Subcutaneous adipose tissue (tissue), 4 donors: ENCODE measurements around the gene MRPL46. TPM values are rescaled to one million over a fixed set of nuclear protein-coding genes. Genes with fewer than 3 reads are reported as not detected.

Experiments used
- total RNA-seq, 4 donors: library from RNA; depleted of rRNA; stranded (reverse); fragments of >200 nt; gene quantifications; one replicate each; pipeline ENCODE4 v1.1.0, GENCODE V29; 2016
- TF ChIP-seq, protein P1 (sequence below): fragments of 450-650 bp; IDR thresholded peaks from one replicate; pipeline ENCODE4 v1.5.1; 2016; ENCODE audit warnings: low read depth, mild to moderate bottlenecking, control low read depth, antibody characterized with exemption, moderate library complexity

Gene MRPL46
- total RNA-seq, result 10 to 100 TPM; 18.5 to 46.5 (median 31.4) TPM

- TF ChIP-seq, protein P1, sequence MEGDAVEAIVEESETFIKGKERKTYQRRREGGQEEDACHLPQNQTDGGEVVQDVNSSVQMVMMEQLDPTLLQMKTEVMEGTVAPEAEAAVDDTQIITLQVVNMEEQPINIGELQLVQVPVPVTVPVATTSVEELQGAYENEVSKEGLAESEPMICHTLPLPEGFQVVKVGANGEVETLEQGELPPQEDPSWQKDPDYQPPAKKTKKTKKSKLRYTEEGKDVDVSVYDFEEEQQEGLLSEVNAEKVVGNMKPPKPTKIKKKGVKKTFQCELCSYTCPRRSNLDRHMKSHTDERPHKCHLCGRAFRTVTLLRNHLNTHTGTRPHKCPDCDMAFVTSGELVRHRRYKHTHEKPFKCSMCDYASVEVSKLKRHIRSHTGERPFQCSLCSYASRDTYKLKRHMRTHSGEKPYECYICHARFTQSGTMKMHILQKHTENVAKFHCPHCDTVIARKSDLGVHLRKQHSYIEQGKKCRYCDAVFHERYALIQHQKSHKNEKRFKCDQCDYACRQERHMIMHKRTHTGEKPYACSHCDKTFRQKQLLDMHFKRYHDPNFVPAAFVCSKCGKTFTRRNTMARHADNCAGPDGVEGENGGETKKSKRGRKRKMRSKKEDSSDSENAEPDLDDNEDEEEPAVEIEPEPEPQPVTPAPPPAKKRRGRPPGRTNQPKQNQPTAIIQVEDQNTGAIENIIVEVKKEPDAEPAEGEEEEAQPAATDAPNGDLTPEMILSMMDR, result no peak
Observed at GRCh38 chr15:88467073-88467934, at the start of gene MRPL46, which contains the start of gene MRPS11. Gene MRPL46, minus strand, starts transcription at chr15:88467388. Its CDS starts 11 bp downstream, at chr15:88467377. Gene MRPS11, plus strand, starts transcription at chr15:88467708. Its CDS starts 10 bp downstream, at chr15:88467718.

DNA sequence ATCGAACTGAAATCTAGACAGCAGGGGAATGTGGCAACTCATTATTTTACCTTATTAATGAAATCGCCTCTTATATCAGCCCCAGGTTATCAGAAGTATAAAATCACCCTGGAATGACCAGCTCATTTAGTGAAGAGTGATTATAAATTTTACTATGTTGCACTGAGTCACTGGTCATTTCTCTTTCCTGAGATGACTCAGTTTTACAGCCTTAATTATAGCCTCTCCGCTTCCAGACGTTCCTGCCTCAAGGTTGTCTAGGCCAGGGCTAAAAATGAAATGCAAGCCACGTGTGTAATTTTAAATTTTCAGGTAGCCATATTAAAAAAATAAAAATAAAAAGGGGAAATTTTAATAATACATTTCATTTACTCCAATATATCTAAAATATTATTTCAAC lies 46.0 kb upstream of the MRPL46 start:
- TF ChIP-seq, protein P1, result no peak

- TF ChIP-seq, protein P1, result no peak
Observed at GRCh38 chr15:88512601-88513000, 45.4 kb upstream of the MRPL46 start.

DNA sequence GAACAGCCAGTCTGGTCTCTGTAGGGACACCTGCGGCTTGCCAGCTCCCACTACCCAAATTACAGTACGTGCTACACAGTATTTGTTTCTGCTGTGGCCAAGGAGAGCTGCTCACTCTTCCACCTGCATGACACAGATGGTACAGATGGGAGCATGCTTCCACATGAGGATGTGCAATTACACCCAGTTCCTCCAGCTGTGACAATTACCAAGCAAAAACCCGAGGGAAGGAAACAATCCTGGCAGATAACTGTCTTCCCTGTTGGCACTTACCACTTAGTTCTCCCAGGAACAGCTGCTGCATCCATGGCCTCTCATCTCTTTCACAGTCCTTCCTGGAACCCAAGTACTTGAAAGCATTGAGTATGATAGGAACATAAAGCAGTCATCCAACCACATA lies 44.9 kb upstream of the MRPL46 start:
- TF ChIP-seq, protein P1, result no peak

DNA sequence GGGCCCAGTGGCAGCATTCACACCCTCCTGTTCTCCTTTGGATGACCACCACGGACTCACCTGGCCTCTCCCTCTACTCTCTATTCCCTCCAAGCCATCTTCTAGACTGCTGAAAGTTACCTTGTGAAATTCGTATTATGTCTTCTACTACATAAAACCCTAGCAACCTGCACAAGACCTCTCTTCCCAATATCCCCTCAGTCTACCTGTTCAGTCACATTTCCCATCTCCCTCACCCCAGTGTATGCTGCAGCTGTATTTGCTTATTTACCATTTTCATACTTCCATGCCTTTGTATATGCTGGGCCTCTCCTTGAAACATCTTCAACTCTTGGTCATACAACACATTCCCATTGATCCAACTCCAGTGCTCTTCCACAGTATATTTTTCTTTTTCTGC lies 44.0 kb upstream of the MRPL46 start:
- TF ChIP-seq, protein P1, result no peak

GRCh38 chr15:88509964-88510363 lies 42.8 kb upstream of the MRPL46 start:
- TF ChIP-seq, protein P1, result no peak

DNA sequence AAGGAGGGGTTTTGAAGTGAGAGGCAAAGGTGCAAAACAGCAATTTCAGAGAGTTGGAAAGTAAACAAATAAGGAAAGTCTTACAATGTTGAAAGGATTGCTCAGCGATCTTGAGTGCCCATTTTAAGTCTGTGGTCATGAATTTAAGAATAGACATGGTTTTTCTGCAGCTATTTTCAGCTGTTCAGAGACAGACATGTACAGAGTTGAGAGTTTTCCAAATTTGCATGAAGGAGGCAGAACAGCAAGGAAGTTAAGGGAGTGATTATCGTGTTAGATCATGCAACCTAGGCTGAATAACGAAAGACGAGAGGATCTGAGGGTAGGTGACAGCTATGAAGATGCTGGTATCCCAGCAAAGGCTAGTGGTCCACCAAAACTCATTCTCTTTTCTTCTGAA lies 42.1 kb upstream of the MRPL46 start:
- TF ChIP-seq, protein P1, result no peak
